ENCODE results near the gene RBKS. TPM values are rescaled to one million over a fixed set of nuclear protein-coding genes. Genes with fewer than 3 reads are reported as not detected.

Gene RBKS
- total RNA-seq, 1 donor from 2014 or later, result 0.79 TPM

GRCh38 chr2:27891673-27892105 lies 1.5 kb upstream of the RBKS start:
- no peak for FAIRE-seq
- Histone ChIP-seq H3K27me3 (ENCODE audit: control insufficient read depth, insufficient read depth, low read length) (no peaks in the 10 kb centered on the region), H3K4me3 (ENCODE audit: low read depth, low read length) (no peak overlapping the region), H3K36me3 (ENCODE audit: control insufficient read depth, insufficient read depth, low read length) (peaks cover 3% of the 10 kb centered on the region)
- DNase-seq (ENCODE audit: low read depth), result no peak
- TF ChIP-seq CTCF (IDR thresholded peaks at IDR 0.05; ENCODE audit: insufficient read depth, low read length, severe bottlenecking), result no peak

- DNase-seq (ENCODE audit: low read depth), result peak; percentile 41
- H3K4me3 ChIP-seq (ENCODE audit: low read depth, low read length), result peak overlapping the region; percentile 97
- H3K27me3 ChIP-seq (ENCODE audit: control insufficient read depth, insufficient read depth, low read length), result no peaks in the 10 kb centered on the region
- TF ChIP-seq CTCF (IDR thresholded peaks at IDR 0.05; ENCODE audit: insufficient read depth, low read length, severe bottlenecking), result no peak
- FAIRE-seq, result no peak
- peaks cover 3% of the 10 kb centered on the region for H3K36me3 ChIP-seq (ENCODE audit: control insufficient read depth, insufficient read depth, low read length)
Observed at GRCh38 chr2:27890924-27891672, 911 bp upstream of the RBKS start.

GRCh38 chr2:27889774-27890145 lies 427 bp downstream of the RBKS start:
- H3K36me3 ChIP-seq (ENCODE audit: control insufficient read depth, insufficient read depth, low read length), result peaks cover 2% of the 10 kb centered on the region
- no peaks in the 10 kb centered on the region for H3K27me3 ChIP-seq (ENCODE audit: control insufficient read depth, insufficient read depth, low read length)
- no peak for TF ChIP-seq CTCF (IDR thresholded peaks at IDR 0.05; ENCODE audit: insufficient read depth, low read length, severe bottlenecking)
- H3K4me3 ChIP-seq (ENCODE audit: low read depth, low read length), result peak overlapping the region; percentile 97
- FAIRE-seq (no peak), DNase-seq (ENCODE audit: low read depth) (peak; percentile 17)

GRCh38 chr2:27888790-27889189 lies 1.4 kb downstream of the RBKS start:
- FAIRE-seq, result no peak
- no peak overlapping the region for H3K4me3 ChIP-seq (ENCODE audit: low read depth, low read length)

GRCh38 chr2:27887830-27888229 lies 2.4 kb downstream of the RBKS start:
- FAIRE-seq (no peak), DNase-seq (ENCODE audit: low read depth) (no peak)
- TF ChIP-seq CTCF (IDR thresholded peaks at IDR 0.05; ENCODE audit: insufficient read depth, low read length, severe bottlenecking), result no peak

More at GRCh38 chr2:27888790-27889189, 1.4 kb downstream of the RBKS start:
- H3K36me3 ChIP-seq (ENCODE audit: control insufficient read depth, insufficient read depth, low read length), result no peaks in the 10 kb centered on the region
- no peak for TF ChIP-seq CTCF (IDR thresholded peaks at IDR 0.05; ENCODE audit: insufficient read depth, low read length, severe bottlenecking)
- DNase-seq (ENCODE audit: low read depth), result no peak
- no peaks in the 10 kb centered on the region for H3K27me3 ChIP-seq (ENCODE audit: control insufficient read depth, insufficient read depth, low read length)

GRCh38 chr2:27887111-27887510 lies 3.1 kb downstream of the RBKS start:
- FAIRE-seq (no peak), DNase-seq (ENCODE audit: low read depth) (no peak)
- Histone ChIP-seq H3K27me3 (ENCODE audit: control insufficient read depth, insufficient read depth, low read length) (no peaks in the 10 kb centered on the region), H3K36me3 (ENCODE audit: control insufficient read depth, insufficient read depth, low read length) (no peaks in the 10 kb centered on the region), H3K4me3 (ENCODE audit: low read depth, low read length) (no peak overlapping the region)
- TF ChIP-seq CTCF (IDR thresholded peaks at IDR 0.05; ENCODE audit: insufficient read depth, low read length, severe bottlenecking), result no peak

More at GRCh38 chr2:27887830-27888229, 2.4 kb downstream of the RBKS start:
- no peak overlapping the region for H3K4me3 ChIP-seq (ENCODE audit: low read depth, low read length)
- no peaks in the 10 kb centered on the region for H3K36me3 ChIP-seq (ENCODE audit: control insufficient read depth, insufficient read depth, low read length)
- no peaks in the 10 kb centered on the region for H3K27me3 ChIP-seq (ENCODE audit: control insufficient read depth, insufficient read depth, low read length)

All from bronchial epithelial cell (primary cell).